ENCODE results near the gene RAB11A. TPM values are rescaled to one million over a fixed set of nuclear protein-coding genes. Genes with fewer than 3 reads are reported as not detected.

RAB11A gene
- total and polyA plus RNA-seq, 2 donors (not counting 3 experiments of a cell fraction or from before 2014, with no cell fraction given): 239 to 250 TPM

- H3K4me3 ChIP-seq (replicated peaks in 1 of 3; ENCODE audit: insufficient read depth in 1 of 3, low read depth in 1 of 3, low read length in 3 of 3): no peak overlapping the region
- H3K27me3 ChIP-seq (ENCODE audit: control insufficient read depth in 2 of 2, insufficient read depth in 2 of 2, low read length in 2 of 2): no peaks in the 10 kb centered on the region
- POLR2A ChIA-PET: no interaction called here
- no peak overlapping the region for H3K9ac ChIP-seq (replicated peaks; ENCODE audit: extremely low read depth, insufficient read depth, low read length)
- peaks cover under 1 to 19% of the 10 kb centered on the region in 2 experiments for H3K36me3 ChIP-seq (ENCODE audit: control insufficient read depth in 2 of 2, extremely low read depth in 1 of 2, insufficient read depth in 2 of 2, low read length in 2 of 2)
- no peak overlapping the region for H3K27ac ChIP-seq (ENCODE audit: insufficient read depth, low read depth, low read length)
- CTCF ChIA-PET: no interaction called here
- BruUV-seq (replicated peaks): no TSS peak
- TF ChIP-seq MAX (IDR thresholded peaks at IDR 0.05; ENCODE audit: insufficient read depth, insufficient read length): no peak
- peaks cover 25% of the 10 kb centered on the region for H3K4me1 ChIP-seq (ENCODE audit: control insufficient read depth, extremely low read depth, insufficient read depth, low read length)
- no peaks in the 10 kb centered on the region for H3K9me1 ChIP-seq (replicated peaks; ENCODE audit: control insufficient read depth, extremely low read depth, insufficient read depth, low read length)
- H2AFZ ChIP-seq (ENCODE audit: low read depth, low read length): no peak overlapping the region
- no peaks in the 10 kb centered on the region for H3K79me2 ChIP-seq (ENCODE audit: control insufficient read depth, insufficient read depth, low read length)
- H4K20me1 ChIP-seq (replicated peaks; ENCODE audit: control insufficient read depth, extremely low read depth, insufficient read depth, low read length): no peaks in the 10 kb centered on the region
- no peak overlapping the region for H3K4me2 ChIP-seq (ENCODE audit: insufficient read depth, low read length)
- dilution Hi-C loops (cut with MboI; ENCODE audit: extremely low pct_ligation_motif_present, low sequenced_read_pairs) (no loop called here), intact Hi-C loops (cut with micrococcal nuclease) (no loop called here)
- no peaks in the 10 kb centered on the region for H3K9me3 ChIP-seq (replicated peaks; ENCODE audit: control insufficient read depth, insufficient read depth, low read length)
- FAIRE-seq: no peak
- no peak for DNase-seq (ENCODE audit: low read depth, low spot score)
Observed at GRCh38 chr15:65900488-65900887, 31.2 kb downstream of the RAB11A start.

- Histone ChIP-seq H3K36me3 (ENCODE audit: control insufficient read depth in 2 of 2, extremely low read depth in 1 of 2, insufficient read depth in 2 of 2, low read length in 2 of 2) (peaks cover 3 to 19% of the 10 kb centered on the region in 2 experiments), H3K4me2 (ENCODE audit: insufficient read depth, low read length) (no peak overlapping the region), H3K4me1 (ENCODE audit: control insufficient read depth, extremely low read depth, insufficient read depth, low read length) (peaks cover 17% of the 10 kb centered on the region), H3K27me3 (ENCODE audit: control insufficient read depth in 2 of 2, insufficient read depth in 2 of 2, low read length in 2 of 2) (no peaks in the 10 kb centered on the region), H3K9me1 (replicated peaks; ENCODE audit: control insufficient read depth, extremely low read depth, insufficient read depth, low read length) (no peaks in the 10 kb centered on the region), H3K9me3 (replicated peaks; ENCODE audit: control insufficient read depth, insufficient read depth, low read length) (no peaks in the 10 kb centered on the region), H3K27ac (ENCODE audit: insufficient read depth, low read depth, low read length) (no peak overlapping the region), H3K79me2 (ENCODE audit: control insufficient read depth, insufficient read depth, low read length) (no peaks in the 10 kb centered on the region), H3K4me3 (replicated peaks in 1 of 3; ENCODE audit: insufficient read depth in 1 of 3, low read depth in 1 of 3, low read length in 3 of 3) (no peak overlapping the region), H3K9ac (replicated peaks; ENCODE audit: extremely low read depth, insufficient read depth, low read length) (no peak overlapping the region), H2AFZ (ENCODE audit: low read depth, low read length) (no peak overlapping the region), H4K20me1 (replicated peaks; ENCODE audit: control insufficient read depth, extremely low read depth, insufficient read depth, low read length) (no peaks in the 10 kb centered on the region)
- POLR2A ChIA-PET: no interaction called here
- intact Hi-C loops (cut with micrococcal nuclease): no loop called here
- DNase-seq (ENCODE audit: low read depth, low spot score): no peak
- FAIRE-seq: no peak
- BruUV-seq (replicated peaks): no TSS peak
- CTCF ChIA-PET: interaction anchor here (1.0 kb wide), 1 partner anchor 305 kb away, joined by 3 read pairs; no protein-coding TSS in a partner anchor
- dilution Hi-C loops (cut with MboI; ENCODE audit: extremely low pct_ligation_motif_present, low sequenced_read_pairs): no loop called here
- TF ChIP-seq CTCF (IDR thresholded peaks at IDR 0.05; ENCODE audit: extremely low read depth in 1 of 2, insufficient read depth in 1 of 2, low read depth in 1 of 2, low read length in 2 of 2) (no peak), EZH2 (IDR thresholded peaks at IDR 0.05; ENCODE audit: borderline replicate concordance, low read depth, low read length, severe bottlenecking) (no peak), MAX (IDR thresholded peaks at IDR 0.05; ENCODE audit: insufficient read depth, insufficient read length) (no peak), FOS (IDR thresholded peaks at IDR 0.05; ENCODE audit: borderline replicate concordance, insufficient read depth, low read length) (no peak), POLR2A (IDR thresholded peaks at IDR 0.05; ENCODE audit: low read depth, low read length) (no peak), JUN (IDR thresholded peaks at IDR 0.05; ENCODE audit: borderline replicate concordance, insufficient read depth, insufficient read length, low read depth) (no peak), GATA2 (IDR thresholded peaks at IDR 0.05; ENCODE audit: insufficient read depth, insufficient read length, low read depth, low read length) (no peak), POLR2AphosphoS5 (IDR thresholded peaks at IDR 0.05; ENCODE audit: insufficient read depth, low read depth, low read length) (no peak)
Observed at GRCh38 chr15:65901336-65901735, 32.0 kb downstream of the RAB11A start.

All from endothelial cell of umbilical vein (primary cell).